SHP77 treated with DMSO at 0.1 percent for 48 hours (cell line): ENCODE results near the gene FRYL.

ENCODE experiments used
- DNase-seq: peaks from one replicate; lab custom pipeline; 2025; lab: John Stamatoyannopoulos, UW

The FRYL gene

GRCh38 chr4:48554606-48555005 lies 225.5 kb downstream of the FRYL start:
- no peak for DNase-seq

- no peak for DNase-seq
Observed at GRCh38 chr4:48553720-48554119, 226.4 kb downstream of the FRYL start.

- DNase-seq = no peak
Observed at GRCh38 chr4:48546336-48546735, 233.7 kb downstream of the FRYL start.

GRCh38 chr4:48543796-48544195 lies 236.3 kb downstream of the FRYL start:
- no peak for DNase-seq

- DNase-seq = no peak
Observed at GRCh38 chr4:48542888-48543287, 237.2 kb downstream of the FRYL start.

GRCh38 chr4:48539597-48539996 lies 240.5 kb downstream of the FRYL start:
- DNase-seq = no peak

- no peak for DNase-seq
Observed at GRCh38 chr4:48538358-48538757, 241.7 kb downstream of the FRYL start.

- DNase-seq = no peak
Observed at GRCh38 chr4:48526406-48526805, 253.7 kb downstream of the FRYL start.

GRCh38 chr4:48518143-48518542 lies 261.9 kb downstream of the FRYL start:
- no peak for DNase-seq

- no peak for DNase-seq
Observed at GRCh38 chr4:48509543-48509942, 270.5 kb downstream of the FRYL start.

- no peak for DNase-seq
Observed at GRCh38 chr4:48506716-48507115, 273.4 kb downstream of the FRYL start.

GRCh38 chr4:48504352-48504751 lies 275.7 kb downstream of the FRYL start:
- no peak for DNase-seq

GRCh38 chr4:48504026-48504330 lies 276.1 kb downstream of the FRYL start:
- DNase-seq = no peak

- no peak for DNase-seq
Observed at GRCh38 chr4:48503233-48504025, 276.6 kb downstream of the FRYL start.

- no peak for DNase-seq
Observed at GRCh38 chr4:48499551-48500066, 280.5 kb downstream of the FRYL start.

- DNase-seq = no peak
Observed at GRCh38 chr4:48498895-48499294, 281.2 kb downstream of the FRYL start.

GRCh38 chr4:48495941-48496340 lies 284.1 kb downstream of the FRYL start:
- DNase-seq = no peak

- DNase-seq = no peak
Observed at GRCh38 chr4:48493452-48494100, 286.5 kb downstream of the FRYL start.

- no peak for DNase-seq
Observed at GRCh38 chr4:48491514-48492176, 288.4 kb downstream of the FRYL start.

GRCh38 chr4:48490680-48491513 lies 289.2 kb downstream of the FRYL start:
- DNase-seq = no peak

GRCh38 chr4:48490012-48490679 lies 289.9 kb downstream of the FRYL start, which contains the start of gene ZAR1:
TSS of gene ZAR1 (plus strand) at chr4:48490252. CDS start at chr4:48490292, 40 bp downstream.
- DNase-seq = no peak

- no peak for DNase-seq
Observed at GRCh38 chr4:48489683-48490011, 290.4 kb downstream of the FRYL start.
